ENCODE measurements around the gene PCBD1.
A peak's percentile ranks its signal among the peaks of the same experiment; 100 is the strongest.

The PCBD1 gene

DNA sequence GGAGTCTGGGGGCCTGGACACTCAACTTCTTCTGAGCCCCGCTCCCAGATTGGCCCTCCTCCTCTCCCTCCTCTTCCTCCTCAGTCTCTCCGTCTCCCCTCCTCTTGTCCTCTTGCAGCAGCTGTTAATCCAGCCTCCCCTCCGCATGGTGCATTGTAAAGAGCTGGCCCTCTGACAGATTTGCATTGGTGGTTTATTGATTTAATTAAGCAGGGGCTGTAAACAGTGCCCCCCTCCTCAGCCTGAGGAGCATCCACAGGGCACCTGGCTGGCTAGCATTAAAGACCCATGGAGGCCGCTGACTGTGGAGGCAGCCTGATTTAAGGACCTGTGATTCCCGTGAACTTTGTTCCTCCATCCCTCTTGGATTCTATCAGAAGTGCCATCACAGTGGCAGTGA lies 28.9 kb upstream of the PCBD1 start:
- no peak for DNase-seq

DNA sequence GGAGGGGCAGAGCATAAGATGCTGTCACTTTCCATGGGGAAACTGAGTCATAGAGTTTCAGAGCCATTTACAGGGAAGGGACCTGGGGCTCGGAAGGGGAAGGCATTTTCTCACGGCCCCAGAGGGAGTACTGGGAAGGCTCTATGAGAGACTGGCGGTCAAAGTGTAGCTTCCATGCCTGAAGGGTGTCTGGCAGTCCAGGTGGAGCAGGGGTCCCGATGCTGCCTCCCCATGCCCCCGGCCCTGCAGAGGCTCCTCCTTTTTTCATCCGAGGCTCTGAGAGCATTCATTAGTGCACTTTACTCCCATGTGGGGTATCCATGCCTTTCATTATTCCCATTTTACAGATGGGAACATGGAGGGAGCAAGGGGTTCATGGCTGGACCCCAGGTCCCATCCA lies 27.9 kb upstream of the PCBD1 start:
- no peak for DNase-seq

DNA sequence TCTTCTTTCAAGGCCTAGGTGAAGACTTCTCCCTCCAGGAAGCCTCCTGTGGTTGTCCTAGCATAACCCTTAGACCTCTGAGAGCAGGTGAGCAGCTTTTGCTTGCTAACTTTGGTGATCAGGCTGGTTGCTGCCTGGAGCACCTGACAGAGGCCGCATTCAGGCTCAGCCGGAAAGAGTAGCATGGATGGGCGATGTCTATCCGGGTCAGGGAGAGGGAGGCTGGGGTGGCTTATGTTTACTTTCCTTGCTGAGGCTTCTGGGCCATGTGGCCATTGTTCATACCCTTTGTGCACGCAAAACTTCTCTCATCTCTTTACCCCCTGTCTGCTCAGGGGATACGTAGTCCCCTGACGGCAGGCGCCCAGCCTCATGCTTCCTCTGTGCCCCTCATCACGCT lies 27.4 kb upstream of the PCBD1 start:
- DNase-seq = no peak

DNA sequence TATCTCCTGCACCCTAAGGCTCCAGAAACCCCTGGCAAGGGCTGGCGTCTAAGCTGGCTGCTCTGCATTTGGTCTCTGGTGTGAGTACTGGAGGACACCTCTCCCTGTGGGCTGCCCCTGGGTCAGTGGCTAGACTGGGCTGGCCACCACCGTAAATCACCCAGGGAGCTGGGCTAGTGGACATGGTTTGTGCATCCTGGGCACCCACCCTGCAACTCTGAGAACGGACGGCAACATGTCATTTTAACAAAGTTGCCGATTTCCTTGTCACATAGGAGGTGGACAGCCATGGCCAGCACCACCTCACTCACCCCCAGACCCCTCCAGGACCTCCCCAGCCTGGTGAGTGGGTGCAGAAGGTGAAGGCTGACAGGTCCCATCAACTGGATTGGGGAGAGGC lies 26.8 kb upstream of the PCBD1 start:
- no peak for DNase-seq

DNA sequence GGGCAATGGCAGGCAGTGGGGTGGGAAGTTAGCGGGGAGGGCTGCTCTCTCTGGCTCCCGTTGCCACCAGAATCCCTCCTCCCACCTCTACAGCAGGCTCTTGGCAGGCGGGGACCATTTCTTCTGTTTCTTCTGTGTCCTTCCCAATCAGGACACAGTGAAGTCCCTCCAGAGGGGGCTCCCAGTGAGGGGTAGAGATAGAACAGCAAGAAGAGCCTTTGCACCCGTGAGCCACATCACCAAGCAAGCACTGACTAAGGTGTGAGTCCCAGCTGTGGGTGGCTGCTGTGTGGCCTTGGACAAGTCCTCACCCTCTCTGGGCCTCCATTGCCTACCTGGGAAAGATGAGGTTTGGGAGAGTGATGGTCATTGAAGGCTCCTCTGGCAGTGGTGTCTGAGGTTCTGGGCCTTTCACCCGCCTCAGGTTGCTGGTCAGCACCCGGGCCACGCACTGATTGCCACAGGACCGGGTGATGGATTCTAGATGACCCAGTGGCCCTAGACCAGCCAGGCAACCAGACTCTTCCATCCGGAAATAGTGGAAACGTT lies 26.0 kb upstream of the PCBD1 start:
- no peak for DNase-seq

DNA sequence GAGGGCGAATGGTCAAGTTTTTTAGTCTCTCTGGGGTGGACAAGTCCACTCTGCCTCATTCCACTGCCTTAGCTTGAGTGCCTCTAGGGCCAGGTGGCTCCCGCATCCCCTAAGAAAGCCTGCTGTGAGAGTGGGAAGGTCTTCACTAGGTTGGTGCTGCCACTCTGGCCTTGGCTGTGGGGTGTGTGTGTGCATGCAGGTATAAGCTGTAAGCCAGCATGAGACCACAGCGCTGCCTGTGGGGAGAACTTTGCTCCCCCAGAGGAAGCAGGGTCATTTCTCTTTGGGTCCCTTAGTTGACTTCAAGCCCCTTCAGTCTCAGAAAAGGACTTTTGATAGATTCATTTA lies 25.5 kb upstream of the PCBD1 start:
- no peak for DNase-seq

DNA sequence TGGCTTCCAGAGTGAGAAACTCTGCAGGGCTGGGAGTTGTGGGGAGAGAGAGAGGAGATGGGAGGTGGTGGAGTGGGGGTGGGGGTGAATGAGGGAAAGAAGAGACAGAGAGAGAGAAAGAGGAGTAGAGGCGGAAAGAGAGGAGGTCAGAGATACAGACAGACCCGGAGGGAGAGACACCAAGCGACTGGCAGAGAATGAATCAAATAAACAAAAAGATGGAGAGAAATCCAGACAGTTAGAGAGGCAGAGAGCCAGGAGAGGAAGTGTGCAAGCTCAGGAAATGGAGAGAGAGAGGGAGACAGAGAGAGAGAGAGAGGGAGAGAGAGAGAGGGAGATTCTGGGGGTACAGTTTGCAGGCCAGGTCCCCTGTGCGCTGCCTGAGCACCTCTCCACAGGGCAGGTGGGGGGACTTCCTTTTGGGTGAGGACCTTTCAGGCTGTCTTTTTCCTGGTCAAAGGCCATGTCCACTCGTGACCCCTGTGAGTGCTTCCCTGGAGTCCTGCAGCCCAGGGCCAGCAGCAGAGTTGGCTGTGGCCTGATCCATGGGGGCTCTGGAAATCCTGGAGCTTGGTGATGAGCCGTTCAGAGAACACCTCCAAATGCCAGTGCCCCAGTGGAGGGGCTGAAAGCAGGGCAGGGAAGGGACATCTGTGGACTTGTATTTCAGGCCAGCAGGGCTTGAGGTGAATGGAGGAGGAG lies 25.0 kb upstream of the PCBD1 start:
- no peak for DNase-seq

DNA sequence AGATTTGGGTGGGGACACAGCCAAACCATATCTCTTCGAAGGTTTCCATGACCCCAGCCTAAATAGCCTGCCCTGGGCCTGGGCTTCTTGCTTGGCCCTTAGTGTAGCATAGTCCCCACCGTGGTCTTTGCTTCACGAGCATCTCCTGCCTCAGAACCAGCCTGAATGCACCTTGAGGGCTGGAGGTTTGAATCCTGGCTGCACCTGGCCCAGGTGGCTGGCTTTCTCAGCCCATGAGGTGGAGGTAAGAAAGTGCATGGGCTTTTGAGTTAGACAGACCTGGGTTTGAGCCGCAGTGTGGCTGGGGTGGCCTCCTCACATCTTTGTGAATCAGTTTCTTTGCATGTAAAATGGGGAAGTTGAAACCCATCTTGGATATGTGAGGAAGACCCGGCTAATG lies 24.2 kb upstream of the PCBD1 start:
- no peak for DNase-seq

DNA sequence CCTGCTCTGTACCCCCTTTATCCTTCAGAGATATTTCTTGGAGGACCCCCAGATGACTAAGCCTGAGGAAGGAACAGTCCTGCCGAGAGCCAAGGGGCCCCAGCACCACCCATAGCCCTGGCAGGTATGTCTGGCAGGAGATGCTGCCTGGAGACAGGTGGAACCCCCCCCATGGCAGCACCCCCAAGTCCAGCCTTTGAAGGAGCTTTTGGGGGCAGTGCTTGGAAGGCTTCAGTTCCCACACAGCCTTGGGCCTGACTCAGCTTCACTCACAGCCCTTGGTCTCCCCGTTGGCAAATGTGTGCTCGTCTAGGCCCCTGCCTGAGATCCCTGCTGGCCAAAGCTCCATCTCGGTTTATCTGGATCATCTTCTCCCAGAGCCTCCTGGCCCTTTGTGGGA lies 23.0 kb upstream of the PCBD1 start:
- no peak for DNase-seq

DNA sequence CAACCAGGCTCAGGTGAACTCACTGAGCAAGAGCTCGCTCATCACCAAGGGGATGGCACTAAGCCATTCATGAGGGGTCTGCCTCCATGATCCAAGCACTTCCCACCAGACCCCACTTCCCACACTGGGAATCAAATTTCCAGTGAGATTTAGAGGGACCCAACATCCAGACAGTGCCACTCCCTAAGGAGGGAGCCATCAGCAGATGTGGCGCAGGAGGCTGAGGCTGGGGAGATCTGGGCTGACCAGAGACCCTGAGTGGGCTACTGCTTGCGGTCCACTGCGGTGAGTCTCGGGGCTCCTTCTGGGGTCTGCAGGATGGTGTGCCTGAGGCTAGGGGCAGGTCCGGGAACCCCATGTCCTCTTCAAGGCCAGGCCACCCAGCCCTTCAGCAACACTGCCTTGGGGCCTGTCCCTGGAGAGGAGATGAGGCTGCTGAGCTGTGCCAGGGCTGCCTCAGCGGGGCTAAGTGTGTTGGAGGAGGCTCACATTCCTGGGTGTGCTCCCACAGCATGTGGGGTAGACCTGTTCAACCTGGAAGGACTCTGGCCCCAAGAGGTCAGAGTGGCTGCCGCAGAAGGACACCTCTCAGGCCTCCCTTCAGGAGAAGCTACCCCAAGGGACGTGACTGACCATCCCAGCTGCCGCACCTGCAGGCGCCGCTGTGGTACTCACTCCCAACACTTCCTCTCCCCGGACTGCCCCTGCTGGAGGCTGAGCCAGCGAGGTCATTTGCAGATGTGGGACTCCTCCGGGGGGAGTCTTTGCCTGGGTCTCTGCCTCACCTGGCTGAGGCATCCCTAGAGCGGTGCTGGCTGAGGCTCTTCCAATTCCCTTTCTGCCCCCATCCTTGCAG lies 22.3 kb upstream of the PCBD1 start:
- DNase-seq = no peak

DNA sequence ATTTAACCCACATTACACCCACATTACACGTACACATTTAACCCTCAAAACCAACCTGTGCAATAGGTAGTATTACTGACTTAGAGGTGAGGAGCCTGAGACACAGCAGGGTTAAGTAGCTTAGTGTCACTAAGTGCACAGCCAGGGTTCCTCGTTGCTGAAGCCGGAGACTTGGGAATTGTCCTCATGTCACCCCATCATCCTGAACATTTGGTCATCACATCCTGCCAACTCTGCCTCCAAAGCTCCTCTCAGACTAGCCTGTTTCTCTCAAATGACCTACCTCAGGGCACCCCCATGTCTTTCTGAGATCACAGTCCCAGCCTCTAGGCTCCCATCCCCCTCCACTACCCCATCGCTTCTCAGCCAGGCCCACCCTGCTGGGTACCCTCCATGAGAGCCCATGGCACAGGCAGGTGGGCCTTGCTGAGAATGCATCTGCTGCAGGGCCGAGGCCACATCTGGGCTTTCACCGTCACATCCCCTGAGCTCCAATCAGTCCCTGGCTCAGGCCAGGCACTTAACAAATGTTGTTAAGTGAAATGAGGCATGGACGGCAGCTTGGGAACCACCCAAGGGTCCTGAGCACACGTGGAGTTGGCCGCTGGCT lies 21.1 kb upstream of the PCBD1 start:
- no peak for DNase-seq

DNA sequence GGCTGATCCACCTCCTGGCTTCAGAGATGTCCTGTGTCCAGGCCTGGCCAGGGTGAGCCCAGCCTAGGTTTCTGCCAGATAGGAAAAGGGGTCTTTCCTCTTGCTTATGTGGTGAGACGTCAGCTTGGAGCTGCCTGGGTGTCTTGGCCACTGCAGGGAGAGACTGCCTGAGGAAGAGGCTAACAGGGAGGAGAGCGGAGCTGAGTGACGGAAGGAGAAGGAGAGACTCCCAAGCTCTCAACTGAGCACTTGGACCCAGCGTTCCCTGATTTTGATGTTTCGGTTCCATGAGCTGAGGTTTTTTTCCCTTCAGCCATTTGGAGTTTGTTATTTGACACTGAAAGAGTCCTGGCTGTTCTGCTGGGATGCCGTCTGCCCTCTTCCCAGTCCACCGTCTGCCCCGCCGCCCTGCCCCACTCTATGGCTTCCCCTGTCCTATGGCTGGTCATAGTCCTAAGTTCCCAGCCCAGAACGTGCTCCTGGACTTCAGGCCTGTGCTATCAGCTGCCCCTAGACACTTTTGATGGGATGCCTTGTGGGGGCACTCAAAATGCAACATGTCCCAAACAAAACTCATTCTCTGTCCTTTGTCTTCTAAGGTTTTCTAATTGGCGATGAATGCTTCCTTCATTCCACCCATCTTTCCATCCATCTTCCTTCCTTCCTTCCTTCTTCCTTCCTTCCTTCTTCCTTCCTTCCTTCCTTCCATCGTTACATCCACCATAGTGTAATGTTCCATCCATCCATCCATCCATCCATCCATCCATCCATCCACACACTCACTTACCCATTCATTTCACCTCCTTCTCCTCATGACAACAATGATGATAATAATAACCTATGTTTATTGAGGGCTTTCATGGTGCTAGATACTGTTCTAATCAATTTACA lies 20.3 kb upstream of the PCBD1 start:
- no peak for DNase-seq

DNA sequence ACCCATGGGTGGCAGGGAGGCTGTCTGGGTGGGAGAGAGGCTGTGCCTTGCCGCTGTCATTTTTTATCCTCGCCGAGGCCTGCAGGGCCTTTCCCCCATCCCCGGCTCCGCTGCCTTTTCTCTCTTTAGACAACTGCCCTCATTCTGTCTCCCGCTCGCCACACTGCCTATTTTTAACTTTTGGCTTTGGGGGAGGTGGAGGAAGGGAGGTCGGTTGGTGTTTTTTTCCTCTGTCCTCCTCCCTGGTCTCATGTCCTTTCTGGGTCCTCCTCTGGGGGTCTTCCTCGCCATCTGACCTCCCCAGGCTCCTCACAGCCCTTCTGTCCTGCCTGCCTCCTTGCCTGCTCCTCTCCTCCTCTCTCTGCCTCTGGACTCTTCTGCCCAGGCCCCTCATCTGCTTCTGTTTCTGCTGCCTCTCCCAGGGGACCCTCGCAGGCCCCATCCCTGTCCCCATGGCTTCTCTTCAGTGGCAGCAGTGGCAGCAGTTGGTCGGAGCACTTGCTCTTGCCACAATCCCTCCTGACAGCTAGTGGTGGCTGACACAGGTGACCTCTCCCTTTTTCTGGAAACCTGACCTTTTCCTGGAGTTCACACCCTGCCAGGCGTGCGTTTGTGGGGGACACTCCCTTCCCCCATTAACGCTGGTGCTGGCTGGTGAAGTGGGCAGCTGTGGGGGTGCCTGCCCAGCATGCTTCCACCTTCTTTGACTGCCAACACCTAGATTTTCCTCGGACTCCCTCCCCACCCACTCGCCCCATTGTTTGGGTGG lies 19.5 kb upstream of the PCBD1 start:
- no peak for DNase-seq

DNA sequence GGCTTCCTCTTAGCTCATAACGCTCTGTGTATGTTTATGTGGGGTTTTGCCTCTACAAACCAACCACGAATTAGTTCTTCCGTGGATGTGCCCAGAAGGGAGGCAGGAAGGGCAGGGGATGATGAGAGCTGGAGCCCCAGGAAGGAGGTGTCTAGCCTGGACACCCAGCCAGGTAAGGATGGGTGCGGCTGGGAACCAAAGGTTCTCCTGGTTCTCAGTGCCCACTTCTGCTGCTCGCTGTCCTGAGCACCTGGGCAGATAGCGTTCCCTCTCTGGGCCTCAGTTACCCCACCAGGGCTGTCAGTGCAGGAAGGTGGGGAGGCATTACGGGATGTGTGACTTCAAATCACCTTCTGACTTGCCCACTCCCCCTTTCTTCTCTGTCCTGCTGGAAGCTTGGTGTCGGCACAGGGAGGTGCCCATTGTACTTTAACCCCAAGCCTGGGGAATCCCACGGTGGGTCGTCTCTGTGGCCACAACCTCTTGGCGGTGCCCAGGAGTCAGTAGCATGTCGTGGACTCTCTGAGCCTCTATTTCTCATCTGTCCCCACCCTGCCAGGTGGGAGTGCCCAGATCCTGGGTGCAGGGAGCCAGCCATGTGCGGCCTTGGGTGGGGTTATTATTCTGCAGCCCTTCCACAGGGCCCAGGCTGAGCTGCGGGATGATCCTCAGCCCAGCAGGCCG lies 18.7 kb upstream of the PCBD1 start:
- DNase-seq = no peak

DNA sequence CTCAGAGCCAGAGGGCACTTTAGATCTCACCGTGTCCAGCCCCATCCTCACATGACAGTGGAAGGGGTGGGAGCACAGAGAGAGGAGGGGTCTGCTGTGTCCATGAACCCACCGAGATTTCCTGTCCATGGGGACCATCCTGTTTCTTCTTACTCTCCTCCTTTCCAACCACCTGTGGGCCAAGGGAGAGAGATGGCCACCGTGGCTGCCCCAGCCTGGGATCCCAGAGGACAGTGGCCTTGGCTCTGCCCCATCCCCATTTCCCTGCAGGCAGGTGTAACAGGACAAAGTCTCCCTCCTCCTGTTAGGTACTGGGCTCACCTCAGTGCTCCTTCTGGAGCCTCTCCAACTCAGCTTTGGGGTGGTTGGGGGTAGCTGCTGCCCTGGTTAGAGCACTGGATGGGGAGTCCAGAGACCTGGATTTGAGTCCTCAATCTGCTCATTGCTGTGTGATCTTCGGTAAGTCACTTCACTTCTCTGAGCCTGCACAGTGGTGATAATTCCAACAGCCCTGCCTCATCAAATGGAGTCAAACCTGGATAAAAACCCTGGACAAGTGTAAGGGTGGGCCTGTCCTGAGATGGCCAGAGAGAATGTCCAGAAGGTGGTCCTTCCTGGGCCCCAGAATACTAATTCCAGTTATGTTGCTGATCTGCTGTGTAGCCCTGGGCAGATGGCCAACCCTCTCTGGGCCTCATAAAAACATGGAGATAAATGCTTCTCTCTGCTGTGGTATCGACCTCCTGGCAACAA lies 17.8 kb upstream of the PCBD1 start:
- DNase-seq = no peak

DNA sequence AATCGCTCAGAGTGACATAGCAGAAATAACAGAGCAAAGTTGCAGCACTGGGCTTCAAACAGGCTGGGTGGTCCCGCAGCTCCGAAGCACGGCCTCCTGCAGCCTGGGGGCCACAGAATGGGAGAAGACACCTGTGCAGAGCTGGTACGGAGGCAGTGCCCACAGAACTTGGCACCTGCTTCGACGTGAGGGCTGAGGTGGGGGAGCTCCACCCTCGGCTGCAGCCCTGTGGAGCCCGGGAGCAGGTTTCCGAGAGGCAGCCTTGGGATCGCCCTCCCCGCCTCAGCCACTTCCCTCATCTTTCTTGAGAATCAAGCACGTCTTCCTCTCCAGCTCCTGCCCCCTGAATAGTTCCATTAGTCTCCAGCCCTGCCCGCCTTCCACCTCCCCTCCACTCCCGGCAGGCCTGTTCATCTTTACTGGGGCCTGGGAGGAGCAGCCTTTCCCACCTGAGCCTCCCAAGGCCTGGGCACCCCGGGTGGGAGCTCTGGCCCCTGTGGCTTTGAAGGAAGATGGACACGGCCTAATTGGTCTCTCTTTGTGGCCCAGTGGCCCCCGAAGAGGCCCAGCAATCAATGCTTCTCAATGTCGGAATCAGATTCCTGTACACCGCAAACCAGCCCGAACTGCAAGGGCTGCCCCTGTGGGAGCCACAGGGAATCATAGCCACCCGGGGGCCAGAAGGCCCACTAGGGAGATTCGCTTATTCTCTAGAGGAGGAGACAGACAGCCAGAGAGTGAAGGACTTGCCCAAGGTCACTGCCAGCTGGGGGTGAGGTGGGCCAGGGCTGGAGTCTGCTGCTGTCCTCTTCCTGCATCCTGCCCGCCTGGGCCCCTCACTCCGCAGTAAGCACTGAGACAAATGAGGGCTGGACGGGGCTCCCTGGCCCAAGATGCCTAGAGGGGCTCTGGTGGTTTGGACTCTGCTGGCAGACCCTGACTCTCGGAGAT lies 17.0 kb upstream of the PCBD1 start:
- no peak for DNase-seq

DNA sequence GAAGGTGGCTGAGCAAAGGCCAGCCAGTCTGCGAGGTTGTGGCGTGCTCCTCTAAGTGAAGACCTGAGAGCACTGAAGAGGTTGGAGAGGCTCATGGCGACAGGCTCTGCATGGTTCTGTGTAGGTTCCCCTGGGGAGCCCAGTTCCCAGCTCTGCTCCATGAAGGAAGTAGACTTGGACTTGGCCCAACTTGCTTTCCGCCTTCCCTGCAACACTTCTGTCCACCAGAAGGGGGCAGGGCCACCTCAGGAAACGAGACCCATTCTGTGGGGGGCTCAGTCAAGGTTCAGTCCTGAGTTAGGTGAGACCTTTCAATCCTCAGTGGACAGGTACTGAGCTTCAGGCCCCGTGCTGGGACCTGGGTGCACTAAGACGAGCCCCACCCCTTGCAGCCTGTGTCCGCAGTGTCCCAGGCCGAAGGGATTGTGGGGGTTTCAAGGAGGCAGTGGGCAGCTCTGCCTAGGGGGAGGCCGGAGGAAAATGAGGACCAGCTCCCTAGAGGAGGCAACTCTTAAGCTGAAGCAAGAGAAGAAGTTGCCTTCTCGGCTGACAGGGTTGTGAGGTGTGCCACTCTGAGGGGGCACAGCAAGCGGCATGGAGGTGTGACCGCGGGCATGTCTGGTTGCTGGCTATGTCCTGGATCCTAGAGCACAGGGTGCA lies 15.0 kb upstream of the PCBD1 start:
- DNase-seq = peak; percentile 55

DNA sequence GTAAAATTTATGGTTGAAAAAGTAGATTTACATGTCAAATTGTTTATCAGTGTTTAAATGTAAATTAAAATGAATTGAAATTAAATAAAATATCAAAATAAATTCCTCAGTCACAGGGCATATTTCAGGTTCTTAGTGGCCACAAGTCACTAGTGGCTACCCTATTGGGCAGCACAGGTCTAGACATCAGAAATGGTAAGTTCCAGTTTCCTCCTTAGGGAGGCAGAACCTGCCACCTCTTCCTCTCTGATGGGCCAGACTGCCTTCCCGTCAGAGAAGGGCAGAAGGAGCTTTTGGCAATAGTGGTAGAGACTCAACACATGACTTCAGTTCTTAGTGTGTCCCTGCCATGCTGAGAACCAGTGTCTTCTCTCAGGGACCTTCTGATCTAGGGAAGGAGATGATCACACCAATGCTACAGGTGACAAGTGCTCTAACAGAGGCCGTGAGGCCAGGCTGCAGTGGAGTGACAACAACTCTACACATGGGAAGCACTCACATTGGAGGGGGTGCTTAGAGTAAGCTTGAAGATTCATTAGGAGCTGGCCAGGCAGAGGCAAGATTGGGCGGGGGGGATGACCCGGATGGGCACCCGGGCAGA lies 14.4 kb upstream of the PCBD1 start:
- no peak for DNase-seq

Measured in suppressor macrophage treated with lipopolysaccharide for 4 hours (primary cell).